ENCODE measurements around the gene SYMPK.

Gene SYMPK

DNA sequence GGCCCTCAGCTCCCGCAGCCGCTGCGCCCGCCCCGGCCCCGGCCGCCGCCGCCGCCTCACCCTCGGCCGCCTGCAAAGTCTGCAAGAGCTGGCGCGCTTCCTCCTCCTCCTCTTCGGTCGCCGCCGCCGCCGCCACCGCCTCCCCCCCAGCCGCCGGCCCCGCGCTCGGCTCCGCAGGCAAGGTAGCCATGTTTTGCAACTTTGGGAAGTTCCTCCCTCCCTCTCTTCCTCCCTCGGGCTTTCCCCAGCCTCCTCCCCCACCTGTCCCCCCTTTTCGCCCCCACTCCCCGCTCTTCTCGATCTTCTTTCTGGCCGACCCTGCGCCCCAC is 94.3 kb downstream of the SYMPK start:
- in situ Hi-C loops (cut with MboI; ENCODE audit: low sequenced_read_pairs), result no loop called here

GRCh38 chr19:45767881-45768654 is 94.9 kb downstream of the SYMPK start:
- in situ Hi-C loops (cut with MboI; ENCODE audit: low sequenced_read_pairs), result no loop called here

GRCh38 chr19:45767410-45767880 is 95.5 kb downstream of the SYMPK start:
- in situ Hi-C loops (cut with MboI; ENCODE audit: low sequenced_read_pairs), result no loop called here

DNA sequence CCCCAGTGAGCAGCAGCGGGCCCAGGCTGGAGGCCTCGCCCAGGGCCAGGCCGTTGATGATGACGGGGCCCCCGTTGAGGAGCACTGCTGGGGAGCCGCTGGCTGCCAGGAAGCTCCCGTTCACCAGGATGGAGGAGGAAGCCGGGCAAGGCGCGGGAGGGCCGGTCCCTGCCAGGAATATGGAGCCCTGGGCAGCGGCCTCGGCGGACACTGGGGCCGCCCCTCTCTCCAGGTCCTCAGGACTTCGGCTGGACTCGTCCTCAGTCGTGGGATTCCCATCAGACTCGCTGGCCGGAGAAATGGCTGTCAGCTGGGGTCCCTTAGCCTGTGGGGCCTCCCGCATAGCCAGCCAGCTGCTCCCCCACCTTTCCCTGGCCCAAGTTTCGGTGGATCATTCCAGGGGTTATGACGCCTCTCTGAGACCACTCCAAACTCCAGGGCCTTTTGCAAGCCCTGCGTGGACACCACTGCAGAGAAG is 96.0 kb downstream of the SYMPK start:
- in situ Hi-C loops (cut with MboI; ENCODE audit: low sequenced_read_pairs), result no loop called here

DNA sequence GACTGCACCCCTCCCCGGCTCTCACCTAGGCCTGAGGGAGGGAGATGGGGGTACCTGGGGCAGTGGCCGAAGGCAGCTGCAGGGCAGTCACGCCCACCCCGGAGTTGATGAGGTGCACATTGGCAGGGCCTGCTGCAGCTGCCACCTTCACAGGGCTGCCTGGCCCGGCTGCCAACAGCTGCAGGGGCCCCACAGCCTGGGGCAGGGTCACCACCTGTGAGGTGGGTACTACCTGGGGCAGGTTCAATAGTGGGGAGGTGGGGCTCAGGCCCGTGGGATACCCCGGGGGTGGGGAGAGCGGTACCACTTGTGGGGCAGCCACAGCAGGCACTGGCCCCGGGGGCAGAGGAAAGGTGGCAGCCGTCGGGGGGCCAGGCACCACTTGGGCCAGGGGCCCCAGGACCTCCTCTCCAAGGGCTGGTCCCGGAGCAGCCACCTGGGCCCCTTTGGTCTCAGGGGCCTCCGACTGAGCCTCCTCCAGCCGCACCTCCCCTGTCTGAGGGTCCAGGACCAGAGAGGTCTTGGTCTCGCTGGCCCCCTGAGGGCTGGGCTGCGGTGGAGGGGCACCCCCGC is 96.6 kb downstream of the SYMPK start:
- in situ Hi-C loops (cut with MboI; ENCODE audit: low sequenced_read_pairs), result no loop called here

DNA sequence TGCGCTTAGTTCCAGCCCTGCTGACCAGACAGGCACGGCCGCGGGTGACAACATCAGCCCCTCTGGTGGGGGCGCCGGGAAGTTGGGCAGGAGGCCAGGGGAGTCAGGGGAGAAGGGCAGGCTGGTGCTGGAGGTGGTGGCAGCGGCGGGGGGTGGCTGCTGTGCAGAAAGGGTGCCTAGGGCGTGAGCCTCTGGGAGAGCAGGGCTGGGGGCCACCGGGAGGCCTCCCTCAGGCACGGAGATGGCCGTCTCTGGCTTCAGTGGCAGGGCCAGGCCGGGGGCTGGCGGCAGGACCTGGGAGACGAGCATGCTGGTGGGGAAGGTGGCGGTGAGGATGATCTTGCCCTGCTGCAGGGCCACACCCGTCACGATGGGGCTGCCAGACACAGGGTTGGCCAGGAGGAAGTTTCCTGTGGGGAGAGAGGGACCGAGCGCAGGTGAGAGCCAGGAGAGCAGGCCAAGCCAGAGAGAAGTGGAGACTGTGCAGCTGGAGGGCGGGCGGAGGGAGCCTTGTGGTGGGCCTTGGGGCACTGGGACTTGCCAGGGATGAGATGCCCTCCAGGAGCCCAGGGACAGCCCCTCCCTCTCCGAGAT is 97.1 kb downstream of the SYMPK start:
- in situ Hi-C loops (cut with MboI; ENCODE audit: low sequenced_read_pairs), result no loop called here

Measured in HL-60/S4 (cell line).